Liver (tissue), 3 donors: Measurements from ENCODE around the gene PRXL2A.

Experiments
- EGR1 ChIP-seq, 2 donors: IDR thresholded peaks; 2 replicates each; pipeline ENCODE4 v1.6.1; 2016 to 2018; ENCODE audit warnings: antibody characterized with exemption in 2 of 2, low read depth in 2 of 2
- FOXA1 ChIP-seq: IDR thresholded peaks from 2 replicates; pipeline ENCODE4 v1.6.1; 2016; ENCODE audit warnings: antibody characterized with exemption
- GABPA ChIP-seq, 2 donors: IDR thresholded peaks in 1 of 2; conservative IDR thresholded peaks in 1 of 2; 2 replicates each; pipeline ENCODE4 v1.6.1; 2016; ENCODE audit warnings: antibody characterized with exemption in 2 of 2, mild to moderate bottlenecking in 1 of 2, moderate library complexity in 1 of 2
- RAD21 ChIP-seq, 2 donors: IDR thresholded peaks; 2 replicates each; pipeline ENCODE4 v1.6.1; 2016; ENCODE audit warnings: antibody characterized with exemption in 2 of 2, mild to moderate bottlenecking in 2 of 2
- RXRA ChIP-seq, 2 donors: IDR thresholded peaks; 2 replicates each; pipeline ENCODE4 v1.6.1; 2017 to 2018; ENCODE audit warnings: antibody characterized with exemption in 2 of 2, mild to moderate bottlenecking in 1 of 2
- SP1 ChIP-seq: IDR thresholded peaks from 2 replicates; pipeline ENCODE4 v1.6.1; 2018; ENCODE audit warnings: antibody characterized with exemption, mild to moderate bottlenecking
- TAF1 ChIP-seq: conservative IDR thresholded peaks from 2 replicates; pipeline ENCODE4 v1.6.1; 2016; ENCODE audit warnings: antibody characterized with exemption, mild to moderate bottlenecking
- YY1 ChIP-seq: IDR thresholded peaks from 2 replicates; pipeline ENCODE4 v1.6.1; 2016; ENCODE audit warnings: antibody characterized with exemption, mild to moderate bottlenecking
- TF ChIP-seq, protein P1 (sequence below): fragments of 150-350 bp; IDR thresholded peaks from 2 replicates; pipeline ENCODE4 v1.5.1; 2017; ENCODE audit warnings: improper control_type of control experiment, low read depth, low read length; ENCODE audit not compliant: missing input control
- TF ChIP-seq, protein P2 (sequence below): IDR thresholded peaks from 2 replicates; pipeline ENCODE4 v1.6.1; 2016; ENCODE audit warnings: antibody characterized with exemption, mild to moderate bottlenecking
- TF ChIP-seq, protein P3 (sequence below): IDR thresholded peaks from 2 replicates; pipeline ENCODE4 v1.6.1; 2016; ENCODE audit warnings: antibody characterized with exemption
- donor health status: healthy.
- donor health status: healthy.

DNA sequence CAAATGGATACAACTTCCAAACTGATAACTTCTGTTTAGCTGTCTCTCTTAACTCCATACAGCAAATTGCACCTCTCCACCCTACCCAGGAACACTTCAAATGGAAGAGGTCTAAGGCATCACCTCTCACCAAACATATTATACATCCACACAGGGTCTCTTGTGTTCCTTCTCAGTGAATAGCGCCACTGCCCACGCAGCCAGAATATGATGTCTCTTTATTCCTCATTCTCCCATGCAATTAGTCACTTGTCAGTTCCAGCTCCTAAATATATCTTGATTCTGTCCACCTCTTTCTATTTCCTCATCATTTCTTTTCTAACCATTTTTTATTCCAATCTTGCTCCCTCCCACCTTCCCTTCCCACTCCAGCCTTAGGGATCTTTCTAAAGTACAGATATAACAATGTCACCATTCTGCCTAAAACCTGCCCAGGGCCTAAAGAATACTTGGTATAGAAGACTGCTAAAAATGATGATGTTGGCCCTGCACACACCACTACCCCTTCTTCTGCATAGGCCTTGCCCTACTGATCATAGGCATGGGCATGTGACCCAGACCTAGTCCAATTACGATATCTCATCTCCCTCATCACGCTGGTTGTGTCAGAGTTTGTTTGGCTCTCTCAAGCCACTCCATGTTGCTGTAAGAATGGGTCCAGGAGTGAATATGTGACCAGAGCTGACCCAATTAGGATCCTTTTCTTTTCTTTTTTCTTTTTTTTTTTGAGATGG lies 40.0 kb downstream of the PRXL2A start:
- TF ChIP-seq, protein P1, sequence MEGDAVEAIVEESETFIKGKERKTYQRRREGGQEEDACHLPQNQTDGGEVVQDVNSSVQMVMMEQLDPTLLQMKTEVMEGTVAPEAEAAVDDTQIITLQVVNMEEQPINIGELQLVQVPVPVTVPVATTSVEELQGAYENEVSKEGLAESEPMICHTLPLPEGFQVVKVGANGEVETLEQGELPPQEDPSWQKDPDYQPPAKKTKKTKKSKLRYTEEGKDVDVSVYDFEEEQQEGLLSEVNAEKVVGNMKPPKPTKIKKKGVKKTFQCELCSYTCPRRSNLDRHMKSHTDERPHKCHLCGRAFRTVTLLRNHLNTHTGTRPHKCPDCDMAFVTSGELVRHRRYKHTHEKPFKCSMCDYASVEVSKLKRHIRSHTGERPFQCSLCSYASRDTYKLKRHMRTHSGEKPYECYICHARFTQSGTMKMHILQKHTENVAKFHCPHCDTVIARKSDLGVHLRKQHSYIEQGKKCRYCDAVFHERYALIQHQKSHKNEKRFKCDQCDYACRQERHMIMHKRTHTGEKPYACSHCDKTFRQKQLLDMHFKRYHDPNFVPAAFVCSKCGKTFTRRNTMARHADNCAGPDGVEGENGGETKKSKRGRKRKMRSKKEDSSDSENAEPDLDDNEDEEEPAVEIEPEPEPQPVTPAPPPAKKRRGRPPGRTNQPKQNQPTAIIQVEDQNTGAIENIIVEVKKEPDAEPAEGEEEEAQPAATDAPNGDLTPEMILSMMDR, result no peak
- TF ChIP-seq SP1 (no peak), RXRA (IDR thresholded peaks at IDR 0.05) (no peak), TAF1 (no peak), EGR1 (IDR thresholded peaks at IDR 0.05; ENCODE audit: low read depth in 2 of 2) (no peak), RAD21 (IDR thresholded peaks at IDR 0.05) (no peak), GABPA (IDR thresholded peaks at IDR 0.05 in 1 of 2, conservative IDR thresholded peaks at IDR 0.05 in 1 of 2) (no peak), FOXA1 (no peak), YY1 (no peak)
- TF ChIP-seq, protein P2, sequence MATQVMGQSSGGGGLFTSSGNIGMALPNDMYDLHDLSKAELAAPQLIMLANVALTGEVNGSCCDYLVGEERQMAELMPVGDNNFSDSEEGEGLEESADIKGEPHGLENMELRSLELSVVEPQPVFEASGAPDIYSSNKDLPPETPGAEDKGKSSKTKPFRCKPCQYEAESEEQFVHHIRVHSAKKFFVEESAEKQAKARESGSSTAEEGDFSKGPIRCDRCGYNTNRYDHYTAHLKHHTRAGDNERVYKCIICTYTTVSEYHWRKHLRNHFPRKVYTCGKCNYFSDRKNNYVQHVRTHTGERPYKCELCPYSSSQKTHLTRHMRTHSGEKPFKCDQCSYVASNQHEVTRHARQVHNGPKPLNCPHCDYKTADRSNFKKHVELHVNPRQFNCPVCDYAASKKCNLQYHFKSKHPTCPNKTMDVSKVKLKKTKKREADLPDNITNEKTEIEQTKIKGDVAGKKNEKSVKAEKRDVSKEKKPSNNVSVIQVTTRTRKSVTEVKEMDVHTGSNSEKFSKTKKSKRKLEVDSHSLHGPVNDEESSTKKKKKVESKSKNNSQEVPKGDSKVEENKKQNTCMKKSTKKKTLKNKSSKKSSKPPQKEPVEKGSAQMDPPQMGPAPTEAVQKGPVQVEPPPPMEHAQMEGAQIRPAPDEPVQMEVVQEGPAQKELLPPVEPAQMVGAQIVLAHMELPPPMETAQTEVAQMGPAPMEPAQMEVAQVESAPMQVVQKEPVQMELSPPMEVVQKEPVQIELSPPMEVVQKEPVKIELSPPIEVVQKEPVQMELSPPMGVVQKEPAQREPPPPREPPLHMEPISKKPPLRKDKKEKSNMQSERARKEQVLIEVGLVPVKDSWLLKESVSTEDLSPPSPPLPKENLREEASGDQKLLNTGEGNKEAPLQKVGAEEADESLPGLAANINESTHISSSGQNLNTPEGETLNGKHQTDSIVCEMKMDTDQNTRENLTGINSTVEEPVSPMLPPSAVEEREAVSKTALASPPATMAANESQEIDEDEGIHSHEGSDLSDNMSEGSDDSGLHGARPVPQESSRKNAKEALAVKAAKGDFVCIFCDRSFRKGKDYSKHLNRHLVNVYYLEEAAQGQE, result no peak
- TF ChIP-seq, protein P3, sequence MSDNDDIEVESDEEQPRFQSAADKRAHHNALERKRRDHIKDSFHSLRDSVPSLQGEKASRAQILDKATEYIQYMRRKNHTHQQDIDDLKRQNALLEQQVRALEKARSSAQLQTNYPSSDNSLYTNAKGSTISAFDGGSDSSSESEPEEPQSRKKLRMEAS, result no peak
